Skin of body (tissue), 2 donors: Measurements from ENCODE around the gene RBKS. TPM values are rescaled to one million over a fixed set of nuclear protein-coding genes. Genes with fewer than 3 reads are reported as not detected.
"Not testable (repeated sequence)": the region's sequence is repeated elsewhere in the genome, so short reads cannot be mapped to it uniquely, and the experiment has no call there.

Experiments used
- DNase-seq: peaks from one replicate; lab custom pipeline; 2025; lab: John Stamatoyannopoulos, UW
- total RNA-seq: library from RNA; depleted of rRNA; stranded (reverse); fragments of >200 nt; gene quantifications from one replicate; pipeline ENCODE4 v1.2.3, GENCODE V29; 2014

Gene RBKS
- total RNA-seq, 1 donor from 2014 or later = 1.2 TPM

DNA sequence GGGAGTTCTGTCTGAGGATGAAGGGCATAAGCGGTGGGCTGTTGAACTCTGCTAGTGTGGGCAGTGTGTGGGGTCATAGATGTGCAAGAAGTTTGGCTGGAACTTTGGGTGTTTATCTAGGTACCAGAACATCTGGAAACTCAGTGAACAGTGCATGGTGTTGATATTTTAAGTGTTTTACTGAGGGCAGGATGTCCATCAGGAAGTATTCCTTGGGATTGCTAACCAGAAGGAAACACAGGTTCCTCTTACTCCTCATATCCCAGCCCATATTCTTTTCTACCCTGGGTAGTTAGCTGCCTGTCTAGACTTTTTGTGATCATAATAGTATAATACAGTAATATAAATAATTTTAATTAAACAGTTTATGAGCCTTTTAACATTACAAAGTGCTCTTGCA, 15.9 kb upstream of the RBKS start:
- DNase-seq = no peak

DNA sequence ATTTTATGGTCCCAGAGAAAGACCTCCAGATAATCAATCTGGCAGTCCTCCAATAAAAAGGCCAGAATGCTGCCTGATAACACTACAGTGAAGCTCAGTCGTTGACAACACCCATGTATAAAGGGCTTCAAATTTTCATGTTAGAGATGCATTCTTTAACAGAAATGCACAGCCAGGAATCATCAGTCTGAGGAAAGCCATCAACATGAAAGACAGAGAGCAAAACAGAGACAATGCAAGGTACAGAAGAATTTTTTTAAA, 14.1 kb upstream of the RBKS start:
- DNase-seq = no peak

DNA sequence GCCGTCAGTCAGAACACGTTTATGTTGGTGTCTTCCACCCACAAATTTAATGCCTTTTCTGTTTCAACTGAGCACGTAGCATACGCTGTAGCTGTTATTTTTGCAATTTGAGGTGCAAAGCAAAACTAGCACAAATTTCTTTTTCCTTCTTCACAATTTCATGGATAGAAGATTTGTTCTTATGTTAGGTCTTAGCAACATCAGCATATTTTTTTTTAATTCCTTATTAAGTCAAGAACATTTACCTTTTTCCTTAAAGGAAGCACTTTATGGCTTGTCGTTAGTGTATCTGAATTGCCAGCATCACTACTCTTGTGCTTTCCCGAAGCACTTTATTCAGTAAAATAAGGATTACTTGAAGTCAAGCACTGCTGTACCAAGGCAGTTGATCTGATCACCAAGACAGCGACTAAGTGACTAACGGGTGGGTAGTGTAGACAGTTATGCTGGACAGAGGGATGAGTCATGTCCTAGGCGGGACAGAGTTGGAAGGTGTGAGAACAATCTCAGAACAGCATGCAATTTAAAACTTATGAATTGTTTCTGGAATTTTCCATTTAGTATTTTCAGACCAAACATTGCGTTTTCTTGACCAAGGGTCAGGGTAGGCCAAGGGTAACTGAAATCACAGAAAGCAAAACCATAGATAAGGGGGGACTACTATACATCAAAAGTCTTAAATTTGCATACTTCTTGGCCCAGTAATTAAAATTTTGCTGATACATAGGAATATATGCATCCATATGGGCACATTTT, 13.6 kb upstream of the RBKS start:
- no peak for DNase-seq

DNA sequence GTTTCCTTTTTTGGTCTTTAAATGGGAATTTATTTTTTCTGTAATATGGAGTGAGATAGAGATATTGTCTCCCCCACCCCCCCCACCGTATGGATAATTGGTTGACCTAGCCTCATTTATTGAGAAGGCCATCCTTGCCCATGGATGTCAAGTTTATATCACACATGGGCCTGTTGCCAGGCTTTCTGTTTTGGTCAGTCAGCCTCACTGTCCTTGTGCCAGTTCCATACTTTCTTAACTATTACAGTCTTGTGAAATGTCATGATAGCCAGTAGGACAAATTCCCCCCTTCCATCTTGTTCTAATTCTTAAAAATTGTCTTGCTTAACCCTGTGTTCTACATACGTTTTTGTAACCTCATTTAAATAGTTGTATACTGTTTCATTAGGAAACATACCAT, 12.8 kb upstream of the RBKS start:
- DNase-seq = no peak

DNA sequence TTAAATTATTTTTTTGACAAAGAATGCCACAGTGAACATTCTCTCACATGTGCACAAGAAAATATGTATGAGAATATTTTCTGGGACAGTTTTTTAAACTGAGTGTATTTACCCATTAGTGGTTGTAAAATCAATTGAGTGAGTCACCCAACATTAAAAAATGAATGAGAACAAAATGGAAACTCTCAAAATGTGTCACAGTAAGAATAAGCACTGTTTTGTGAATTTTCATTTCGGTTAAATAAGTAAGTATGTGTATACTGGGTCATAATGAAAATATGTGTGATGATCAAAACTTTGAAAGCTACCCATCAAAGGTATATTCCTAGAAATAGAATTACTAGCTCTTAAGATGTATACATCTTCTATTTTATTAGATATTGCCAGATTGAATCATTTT, 11.9 kb upstream of the RBKS start:
- no peak for DNase-seq

DNA sequence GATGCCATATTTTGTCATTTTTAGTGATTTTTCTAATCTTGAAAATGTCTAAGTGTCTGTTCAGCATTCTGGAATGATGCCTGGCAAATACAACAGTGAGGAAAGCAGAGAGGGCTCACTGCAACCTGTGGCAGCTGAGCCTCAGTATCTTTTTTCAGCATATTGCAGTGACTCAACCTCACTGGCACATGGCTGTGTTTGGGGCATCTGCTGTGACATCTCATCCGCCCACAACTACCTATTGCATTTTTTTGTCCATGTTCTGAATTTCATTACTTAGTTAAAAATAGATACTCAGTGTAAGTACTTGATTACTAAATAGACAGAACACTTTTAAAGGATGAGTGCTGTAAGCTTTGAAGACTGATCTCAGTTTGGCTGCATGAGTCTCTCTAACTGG, 11.0 kb upstream of the RBKS start:
- DNase-seq = no peak

DNA sequence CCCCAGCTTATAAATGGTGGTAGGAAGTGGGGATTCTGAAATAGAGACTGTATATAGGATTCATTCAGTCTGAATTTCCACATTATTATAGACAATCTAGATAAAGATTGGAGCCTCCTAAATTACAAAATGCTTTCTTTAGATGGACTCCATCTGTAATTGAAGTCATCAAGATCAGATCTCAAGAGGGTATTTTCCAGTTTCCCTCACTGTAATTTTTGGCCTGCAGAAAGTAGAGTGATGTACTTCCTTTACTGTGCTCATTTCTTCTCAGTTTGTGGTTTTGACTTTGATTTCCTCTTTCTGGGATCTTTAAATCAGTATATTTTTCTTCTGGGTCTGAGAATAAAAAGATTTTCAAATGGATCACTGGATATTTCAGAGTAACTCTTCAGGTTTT, 7.5 kb upstream of the RBKS start:
- DNase-seq = no peak

DNA sequence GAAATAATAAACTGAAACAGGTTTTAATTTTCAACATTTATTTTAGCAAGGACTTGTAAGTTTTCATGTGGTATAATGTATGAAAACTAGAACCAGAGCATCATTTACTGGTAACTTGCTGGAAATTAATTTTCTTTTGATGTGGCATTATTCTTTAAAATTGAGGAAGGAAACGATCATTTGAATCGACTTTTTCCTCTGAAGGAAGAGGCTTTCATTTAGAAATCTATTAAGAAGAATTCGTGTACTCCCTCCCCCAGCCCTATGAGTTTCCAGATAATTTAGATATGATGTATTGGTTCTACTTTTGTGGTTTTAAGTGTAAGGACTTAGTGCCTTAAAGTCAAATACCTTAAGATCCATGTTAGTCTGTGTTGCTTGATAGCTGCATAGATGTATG, 2.8 kb upstream of the RBKS start:
- no peak for DNase-seq

DNA sequence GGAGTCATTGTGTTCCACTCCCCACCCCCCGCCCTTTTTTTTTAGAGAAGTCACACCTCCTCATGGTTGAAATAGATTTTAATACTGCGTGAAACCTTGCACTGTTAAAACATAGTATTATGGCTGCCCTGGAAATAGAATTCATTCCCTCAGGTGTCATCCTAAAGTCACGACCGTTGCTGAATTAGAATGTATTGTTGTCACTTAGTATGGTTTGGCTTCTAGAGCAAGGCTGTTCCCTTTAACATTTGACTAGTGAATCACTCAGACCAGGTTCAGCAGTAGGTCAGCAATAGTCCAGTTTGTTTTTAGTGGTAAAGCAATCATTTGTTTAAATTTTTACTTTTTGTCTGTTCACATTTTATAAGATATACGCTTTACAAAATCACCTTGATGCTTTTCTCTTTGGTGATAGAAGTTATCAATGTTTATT, 1.5 kb upstream of the RBKS start:
- no peak for DNase-seq

DNA sequence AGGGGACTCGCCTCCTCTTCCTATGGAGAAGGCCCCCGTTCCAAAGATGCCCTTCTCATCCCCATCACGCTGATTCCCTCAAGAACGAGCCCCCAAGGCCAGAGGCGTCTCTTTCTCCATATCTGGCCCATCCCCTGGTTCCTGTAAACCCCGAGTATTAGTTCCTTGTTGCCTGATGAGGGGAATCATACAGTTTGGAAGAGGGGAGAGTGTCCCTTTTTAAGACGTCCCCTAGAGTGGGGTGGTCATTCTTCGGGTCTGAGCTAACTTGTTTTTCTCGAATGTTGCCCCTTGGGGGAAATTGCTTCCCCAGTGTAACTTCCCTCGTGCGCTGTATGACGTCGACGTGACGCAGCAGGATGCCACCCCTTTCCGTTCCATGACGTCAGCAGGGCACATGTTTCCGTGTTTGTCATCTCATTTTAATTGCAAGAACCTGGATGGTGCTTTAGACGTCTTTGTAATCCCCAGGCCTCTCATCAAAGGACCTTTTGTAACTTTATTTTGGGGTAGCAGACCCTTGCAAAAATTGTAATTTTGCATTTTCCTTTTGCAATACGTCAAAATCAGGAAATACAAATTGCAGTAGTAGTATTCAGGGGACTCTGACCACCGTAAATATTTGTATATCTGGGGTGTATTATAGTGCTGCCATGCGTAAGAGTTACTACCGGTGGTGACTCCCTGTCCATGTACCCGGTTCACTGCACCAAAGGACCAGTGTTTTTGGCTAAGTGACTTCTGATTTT, 911 bp upstream of the RBKS start:
- peak; percentile 71 for DNase-seq

DNA sequence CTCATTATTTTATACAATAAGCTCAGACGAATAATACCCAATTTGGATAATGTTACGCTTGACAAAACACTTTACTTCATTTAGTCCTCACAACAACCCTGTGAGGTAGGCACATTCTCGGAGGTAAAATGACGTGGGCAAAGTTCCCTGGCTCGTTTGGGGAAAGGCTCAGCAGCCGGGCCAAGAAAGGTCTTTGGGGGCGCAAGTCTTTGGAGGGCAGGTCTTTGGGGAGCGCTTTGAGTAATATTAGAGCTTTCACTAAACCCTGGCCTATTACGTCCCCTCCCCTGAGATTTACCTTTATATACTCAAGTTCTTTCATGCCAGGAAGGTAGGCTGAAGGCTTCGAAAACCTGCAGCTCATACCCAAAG, 427 bp downstream of the RBKS start:
- no peak for DNase-seq

DNA sequence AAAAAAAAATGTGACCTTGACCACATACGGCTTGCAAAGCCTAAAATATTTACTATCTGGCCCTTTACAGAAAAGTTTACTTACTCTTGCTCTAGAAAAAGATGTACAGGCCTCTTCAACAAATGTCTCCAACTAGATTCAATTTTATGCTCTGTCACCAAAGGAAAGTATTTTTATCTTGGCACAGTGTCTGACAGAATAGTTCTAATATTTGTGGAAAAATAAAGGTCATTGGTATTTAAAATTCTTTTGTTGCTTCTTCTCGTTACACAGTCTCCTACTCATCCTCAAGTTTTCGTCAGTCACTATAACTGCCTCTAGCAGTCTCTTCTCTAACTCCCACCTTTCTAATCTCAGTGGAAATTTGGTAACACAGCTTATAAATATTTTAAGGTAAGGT, 1.4 kb downstream of the RBKS start:
- no peak for DNase-seq

DNA sequence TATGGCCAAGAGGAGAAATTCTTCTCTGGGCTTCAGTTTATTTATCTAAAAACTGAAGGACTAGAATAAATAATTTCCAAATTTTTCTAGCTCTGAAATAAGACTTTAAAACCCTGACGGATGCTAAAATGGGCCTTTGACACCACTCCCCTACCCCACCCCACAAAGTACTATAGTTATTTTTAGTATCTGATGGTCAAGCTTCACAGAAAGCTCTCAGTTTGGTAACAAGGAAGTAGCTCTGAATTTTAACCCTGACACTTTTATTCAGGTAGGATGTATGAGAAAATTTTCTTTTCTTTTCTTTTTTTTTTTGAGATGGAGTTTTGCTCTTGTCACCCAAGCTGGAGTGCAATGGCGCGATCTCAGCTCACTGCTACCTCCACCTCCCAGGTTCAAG, 2.4 kb downstream of the RBKS start:
- no peak for DNase-seq

DNA sequence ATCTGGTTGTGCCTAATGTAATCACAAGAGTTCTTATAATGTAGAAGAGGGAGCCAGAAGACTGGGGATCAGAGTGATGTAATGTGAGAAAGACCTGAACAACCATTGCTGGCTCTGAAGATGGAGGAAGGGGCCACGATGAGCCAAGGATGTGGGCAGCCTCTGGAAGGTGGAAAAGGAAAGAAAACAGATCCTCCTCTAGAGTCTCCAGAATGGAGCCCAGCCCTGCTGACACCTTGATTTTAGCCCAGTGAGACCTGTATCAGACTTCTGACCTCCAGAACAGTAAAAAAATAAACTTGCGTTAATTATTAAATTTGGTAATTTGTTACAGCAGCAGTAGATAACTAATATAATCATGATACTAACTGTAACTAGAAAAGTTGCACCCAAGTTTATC, 3.1 kb downstream of the RBKS start:
- no peak for DNase-seq

DNA sequence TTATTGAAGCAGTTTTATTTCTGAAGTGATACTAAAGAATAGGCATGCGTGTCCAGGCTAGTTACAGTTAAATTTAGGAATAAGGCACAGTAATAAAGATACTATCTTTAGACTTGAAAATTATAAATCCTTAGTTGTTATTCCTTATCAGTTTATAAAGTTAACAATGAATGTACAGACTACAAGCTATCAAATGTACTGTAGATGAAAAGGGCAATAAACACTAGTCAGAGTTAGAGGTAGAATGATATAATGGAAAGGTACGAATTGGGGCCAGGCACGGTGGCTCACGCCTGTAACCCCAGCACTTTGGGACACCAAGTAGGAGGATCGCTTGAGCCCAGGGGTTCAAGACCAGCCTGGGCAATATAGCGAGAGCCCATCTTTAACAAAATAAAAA, 3.9 kb downstream of the RBKS start:
- DNase-seq = no peak

DNA sequence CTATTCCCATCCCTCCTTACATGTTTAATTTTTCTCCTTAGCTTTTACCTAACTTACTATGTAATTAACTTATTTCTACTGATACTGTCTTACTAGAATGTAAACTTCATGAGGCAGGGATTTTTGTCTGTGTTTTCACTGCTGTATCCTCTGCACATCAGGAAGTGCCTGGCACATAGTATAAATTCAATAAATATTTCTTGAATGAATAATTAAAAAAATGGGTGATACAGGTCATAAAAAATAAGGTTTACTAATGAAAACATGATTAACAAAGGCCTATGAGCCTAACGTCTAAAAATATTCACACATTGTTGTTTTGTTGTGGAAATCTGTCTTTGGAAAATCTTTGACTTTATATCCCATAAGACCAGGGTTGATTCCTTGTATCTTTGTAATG, 4.5 kb downstream of the RBKS start:
- DNase-seq = no peak

DNA sequence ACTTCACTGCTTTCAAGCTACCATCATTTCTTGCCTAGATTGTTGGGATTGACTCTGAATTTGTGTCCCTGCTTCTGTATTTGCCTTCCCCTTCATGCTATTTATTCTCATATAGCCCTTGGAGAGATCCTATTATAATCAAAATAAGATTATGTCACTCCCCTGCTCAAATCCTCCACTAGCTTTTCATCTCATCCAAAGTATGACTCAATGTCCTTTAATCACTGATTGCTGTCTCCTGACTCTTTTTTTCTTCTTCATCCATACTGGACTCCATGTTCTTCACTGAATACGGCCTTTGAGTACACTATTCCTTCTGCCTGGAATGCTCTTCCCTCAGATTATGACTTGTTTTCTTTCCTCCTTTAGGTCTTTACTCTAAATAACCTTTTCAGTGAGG, 5.0 kb downstream of the RBKS start:
- no peak for DNase-seq

DNA sequence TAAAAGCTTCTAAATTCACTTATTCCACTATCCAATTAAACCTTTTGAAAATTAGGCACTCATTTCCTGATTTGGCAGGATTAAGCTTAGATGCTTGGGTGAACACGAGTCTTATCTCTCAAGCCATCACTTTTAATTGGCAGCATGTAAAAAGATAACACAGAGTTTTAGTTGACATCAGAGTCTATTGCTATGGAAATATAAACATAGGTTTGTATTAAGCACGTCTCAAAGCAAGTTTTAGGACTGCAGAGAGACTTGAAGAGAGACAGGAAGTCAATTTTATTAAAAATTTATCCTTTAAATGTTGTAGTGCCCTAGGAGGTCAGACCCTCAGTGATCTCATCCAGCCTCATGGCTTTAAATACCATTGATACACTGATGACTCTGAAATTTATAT, 5.6 kb downstream of the RBKS start:
- DNase-seq = no peak

DNA sequence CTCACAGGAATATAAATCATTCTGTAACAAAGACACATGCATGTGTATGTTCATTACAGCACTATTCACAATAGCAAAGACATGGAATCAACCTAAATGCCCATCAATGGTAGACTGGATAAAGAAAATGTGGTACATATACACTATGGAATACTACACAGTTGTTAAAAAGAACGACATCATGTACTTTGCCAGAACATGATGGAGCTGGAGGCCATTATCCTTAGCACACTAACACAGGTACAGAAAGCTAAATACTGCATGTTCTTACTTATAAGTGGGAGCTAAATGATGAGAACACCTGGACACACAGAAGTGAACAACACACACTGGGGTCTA, 7.6 kb downstream of the RBKS start:
- not testable (repeated sequence) for DNase-seq

DNA sequence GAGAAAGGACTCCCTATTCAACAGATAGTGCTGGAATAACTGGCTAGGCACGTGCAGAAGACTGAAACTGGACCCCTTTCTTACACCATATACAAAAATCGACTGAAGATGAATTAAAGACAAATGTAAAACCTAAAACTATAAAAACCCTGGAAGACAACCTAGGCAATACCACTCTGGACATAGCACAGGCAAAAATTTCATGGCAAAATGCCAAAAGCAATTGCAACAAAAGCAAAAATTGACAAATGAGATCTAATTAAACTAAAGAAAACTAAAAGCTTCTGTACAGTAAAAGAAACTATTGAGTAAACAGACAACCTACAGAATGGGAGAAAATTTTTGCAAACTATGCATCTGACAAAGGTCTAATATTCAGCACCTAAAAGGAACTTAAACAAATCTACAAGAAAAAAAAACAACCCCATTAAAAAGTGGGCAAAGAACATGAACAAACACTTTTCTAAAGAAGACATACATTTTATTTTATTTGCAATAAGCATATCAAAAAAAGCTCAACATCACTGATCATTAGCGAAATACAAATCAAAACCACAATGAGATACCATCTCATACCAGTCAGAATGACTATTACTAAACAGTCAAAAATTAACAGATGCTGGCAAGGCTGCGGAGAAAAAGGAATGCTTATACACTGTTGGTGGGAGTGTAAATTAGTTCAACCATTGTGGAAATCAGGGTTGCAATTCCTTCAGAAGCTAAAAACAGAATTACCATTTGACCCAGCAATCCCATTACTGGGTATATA, 8.2 kb downstream of the RBKS start:
- not testable (repeated sequence) for DNase-seq

DNA sequence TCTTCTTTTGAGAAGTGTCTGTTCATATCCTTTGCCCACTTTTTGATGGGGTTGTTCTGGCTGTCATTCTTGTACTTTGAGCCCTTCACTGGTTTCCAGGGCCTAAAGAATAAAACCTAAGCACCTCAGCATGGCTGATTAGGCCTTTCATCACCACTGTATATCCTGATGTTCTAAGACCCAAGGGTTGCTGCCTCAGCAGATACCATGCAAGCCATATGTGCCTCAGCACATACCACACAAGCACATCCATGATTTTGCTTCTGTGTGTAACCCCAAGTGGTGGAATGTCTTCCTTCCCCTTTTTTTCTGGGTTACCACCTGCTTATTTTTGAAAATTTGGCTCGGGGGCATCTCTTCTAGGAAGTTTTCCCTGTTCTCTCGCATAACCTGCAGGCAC, 11.4 kb downstream of the RBKS start:
- DNase-seq = no peak

DNA sequence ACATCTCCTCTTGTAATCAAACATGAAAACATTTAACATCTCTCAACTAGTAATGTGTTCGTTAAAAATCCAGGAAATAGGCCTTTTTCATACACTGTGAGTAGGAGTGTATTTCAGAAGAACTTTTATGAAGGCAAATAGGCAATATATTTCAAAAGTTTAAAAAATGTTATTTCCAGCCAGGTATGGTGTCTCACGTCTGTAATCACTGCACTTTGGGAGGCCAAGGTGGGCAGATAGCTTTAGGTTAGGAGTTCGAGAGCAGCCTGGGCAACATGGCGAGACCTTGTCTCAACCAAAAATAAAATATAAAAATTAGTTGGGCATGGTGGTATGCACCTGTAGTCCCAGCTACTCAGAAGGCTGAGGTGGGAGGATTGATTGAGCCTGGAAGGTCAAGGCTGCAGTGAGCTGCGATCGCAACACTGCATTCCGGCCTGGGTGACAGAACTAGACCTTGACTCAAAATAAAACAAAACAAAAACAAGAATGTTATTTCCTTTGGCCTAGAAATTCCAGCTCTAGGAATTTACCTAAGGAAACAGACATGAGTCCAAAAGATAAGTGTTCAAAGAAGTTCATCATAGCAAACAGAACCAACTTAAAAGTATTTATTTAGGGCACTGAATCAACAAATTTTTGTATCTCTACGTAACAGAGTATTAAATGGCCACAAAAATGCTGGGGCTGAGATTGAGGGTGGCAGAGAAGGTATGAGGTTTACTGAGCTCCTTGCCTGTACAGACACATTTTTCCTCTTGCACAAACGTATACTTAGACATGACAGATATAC, 14.9 kb downstream of the RBKS start:
- no peak for DNase-seq
